GM19023 (cell line): ENCODE measurements around the gene IGFBPL1.

Source experiments
- ATAC-seq: cut with Tn5 transposase; IDR thresholded peaks from one replicate; pipeline ENCODE4 v1.9.1; 2021; ENCODE audit warnings: mild to moderate bottlenecking, moderate library complexity; ENCODE audit not compliant: unreplicated experiment

IGFBPL1 gene

DNA sequence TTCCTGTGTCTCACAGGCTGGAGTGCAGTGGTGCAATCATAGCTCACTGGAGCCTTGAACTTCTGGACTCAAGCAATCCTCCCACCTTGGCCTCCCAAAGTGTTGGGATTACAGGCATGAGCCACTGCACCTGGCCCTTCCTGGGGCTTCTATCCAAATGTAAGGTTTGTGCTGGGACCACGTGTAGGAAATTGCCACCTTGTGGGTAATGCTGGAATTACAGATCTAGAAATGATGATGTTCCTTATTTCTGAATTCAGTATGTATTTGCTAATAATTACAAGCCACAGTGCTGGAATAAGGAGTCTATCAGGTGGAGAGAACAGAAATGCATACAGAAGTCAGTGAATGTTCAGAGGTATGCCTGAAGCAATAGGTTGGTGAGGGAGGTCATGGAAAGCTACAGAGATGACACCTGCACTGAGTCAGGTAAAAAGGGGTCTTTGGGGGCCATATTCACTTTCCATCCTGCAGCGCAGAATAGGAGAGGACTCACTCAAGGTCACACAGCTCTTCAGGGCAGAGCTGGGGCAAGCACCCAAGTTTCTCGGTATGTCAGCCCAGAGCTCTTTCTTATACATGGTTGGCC, 8.8 kb upstream of the IGFBPL1 start:
- ATAC-seq = no peak

DNA sequence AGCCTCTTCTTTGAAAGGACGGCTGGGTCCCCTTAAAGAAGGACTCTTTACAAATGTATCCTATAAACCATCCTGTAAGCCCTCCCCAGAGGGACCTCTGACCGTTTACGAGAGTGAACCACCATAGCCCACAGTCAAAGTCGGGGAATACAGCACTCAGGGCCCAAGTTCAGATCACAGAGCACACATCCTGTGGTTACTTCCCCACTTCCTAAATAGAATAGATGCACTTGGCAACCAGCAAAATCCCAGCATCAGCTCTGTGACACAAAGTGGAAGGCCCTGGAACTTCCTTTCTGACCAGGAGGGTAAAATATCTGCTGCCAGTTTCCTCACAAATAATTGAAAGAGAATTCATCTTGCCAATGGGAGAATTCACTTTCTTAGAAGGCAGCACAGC, 6.9 kb upstream of the IGFBPL1 start:
- ATAC-seq = no peak

DNA sequence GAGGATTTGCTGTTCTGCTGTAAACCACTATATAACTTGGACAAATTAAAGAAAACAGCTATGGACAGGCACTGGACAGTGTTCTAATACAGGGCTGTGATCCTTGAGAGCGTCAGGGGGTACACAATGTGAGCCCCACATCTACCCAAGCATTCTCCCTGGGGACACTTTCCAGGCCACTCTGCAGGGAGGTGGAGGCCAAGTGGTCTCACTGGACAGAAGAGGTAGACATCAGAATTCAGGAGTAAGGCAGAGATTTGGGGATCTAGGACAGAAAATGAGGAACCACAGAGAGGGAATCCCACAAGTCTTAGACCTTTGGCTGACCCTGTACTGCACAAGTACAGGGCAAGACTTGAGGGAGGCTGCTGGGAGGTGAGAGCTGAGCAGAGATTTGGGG, 3.8 kb upstream of the IGFBPL1 start:
- no peak for ATAC-seq

DNA sequence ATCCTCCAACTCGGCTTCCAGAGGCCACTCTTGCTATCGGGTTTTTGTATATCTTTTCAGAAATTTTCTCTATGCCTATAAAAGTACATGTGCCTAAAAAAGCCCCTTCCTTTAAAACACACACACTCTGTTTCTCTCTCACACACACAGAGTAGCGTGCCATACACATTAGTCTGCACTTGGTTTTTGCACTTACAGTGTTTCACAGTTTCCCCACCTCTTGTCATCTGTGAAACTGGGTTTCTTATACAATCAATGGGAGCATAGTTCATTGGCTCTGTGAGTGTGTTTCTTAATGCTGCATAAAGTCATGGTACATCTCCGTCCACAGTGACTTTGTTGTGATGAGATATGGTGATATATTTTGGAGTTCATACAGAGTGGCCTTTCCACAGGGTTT, 664 bp upstream of the IGFBPL1 start:
- no peak for ATAC-seq

DNA sequence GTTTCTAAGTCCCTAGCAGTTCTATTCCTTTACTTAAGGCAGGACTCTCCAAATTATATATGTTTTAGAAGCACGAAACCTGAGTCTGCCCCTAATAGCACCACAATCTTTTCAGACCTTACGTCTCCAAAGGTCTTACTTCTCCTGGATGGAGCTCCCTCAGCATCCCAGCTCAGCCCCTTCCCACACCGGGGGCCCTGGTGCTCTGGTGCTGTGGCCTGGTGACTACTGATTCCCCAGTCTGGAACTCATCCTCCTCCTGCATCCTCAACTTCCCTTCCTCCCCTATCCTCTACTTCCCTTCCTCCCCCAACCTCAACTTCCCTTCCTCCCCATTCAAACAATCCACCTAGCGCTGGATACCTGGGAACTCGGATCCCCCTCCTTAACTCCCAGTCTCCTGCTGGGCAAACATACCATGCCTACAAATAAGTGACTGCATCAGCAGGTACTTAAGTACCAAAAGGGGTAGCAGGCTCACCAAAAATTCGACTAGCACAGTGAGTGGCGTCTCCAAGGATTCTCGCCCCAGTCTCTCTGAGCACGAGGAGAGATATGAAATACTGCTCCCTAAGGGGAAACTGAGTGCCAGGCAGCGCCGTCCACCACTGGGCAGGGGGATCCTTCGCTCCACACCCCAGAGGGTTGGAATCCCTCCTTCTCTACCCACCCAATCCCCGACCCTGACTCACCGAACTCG, 831 bp downstream of the IGFBPL1 start:
- no peak for ATAC-seq

DNA sequence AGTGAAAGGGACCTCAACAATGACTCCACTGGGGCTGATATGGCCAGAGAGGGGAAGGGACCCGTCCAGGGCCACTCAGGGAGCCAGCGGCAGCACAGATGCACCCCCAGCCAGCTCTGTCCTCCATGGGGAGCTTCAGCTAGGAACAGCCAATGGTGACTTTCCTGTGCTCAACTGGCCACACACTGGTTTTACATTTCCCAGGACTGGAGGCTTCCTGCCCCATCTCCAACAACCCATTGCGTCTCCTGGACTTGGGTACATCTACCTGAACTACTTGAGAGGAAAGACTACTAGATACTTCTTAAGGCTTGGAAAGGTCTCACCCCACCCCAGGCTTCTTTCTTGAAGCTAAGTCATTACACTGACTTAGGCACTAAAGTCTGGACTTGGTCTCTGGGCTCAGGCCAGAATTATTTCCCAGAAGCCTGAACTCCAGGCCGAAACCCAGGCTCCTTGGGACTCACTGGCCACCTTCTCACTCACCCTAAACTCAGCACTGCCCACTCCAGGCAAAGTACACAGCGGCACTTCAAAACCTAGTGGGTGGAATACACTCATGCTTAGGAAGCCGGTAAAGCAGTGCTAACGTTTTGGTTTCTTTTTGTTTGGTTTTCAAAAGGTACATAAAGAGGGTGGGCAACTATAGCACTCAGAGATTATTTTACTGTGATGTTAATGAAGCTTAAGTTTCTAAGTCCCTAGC, 1.5 kb downstream of the IGFBPL1 start:
- ATAC-seq = no peak

DNA sequence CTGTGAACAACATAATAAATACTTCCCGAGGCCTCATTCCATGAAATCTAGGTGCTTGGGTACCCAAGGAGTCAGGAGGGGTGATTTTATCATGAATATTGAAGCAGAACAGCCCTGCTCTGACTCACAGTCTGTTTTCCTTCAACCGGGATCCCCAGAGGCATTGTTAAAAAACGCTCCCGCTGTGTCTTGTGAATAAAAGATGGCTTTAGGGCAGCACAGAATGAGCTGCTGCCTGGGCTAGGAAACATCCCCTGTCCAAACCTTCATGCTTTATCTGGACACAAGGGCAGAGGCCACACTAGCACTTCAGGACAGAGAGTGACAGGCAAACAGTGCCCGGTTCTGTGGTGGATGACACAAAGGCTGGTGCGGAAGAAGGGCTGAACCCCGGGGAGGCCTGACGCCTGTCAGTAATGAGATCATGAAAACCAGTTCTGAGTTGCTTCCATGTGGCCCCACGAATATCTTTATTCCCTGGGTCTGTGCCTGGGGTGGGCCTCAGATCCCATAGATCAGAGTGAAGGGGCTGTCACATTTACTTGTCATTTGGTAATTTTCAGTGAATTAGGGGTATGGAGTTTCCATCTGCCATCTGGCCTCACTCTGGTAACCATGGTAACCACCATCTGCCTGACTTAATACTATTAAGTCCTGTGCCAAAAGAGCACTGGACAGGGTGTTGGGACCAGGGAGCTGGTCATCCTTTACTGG, 2.6 kb downstream of the IGFBPL1 start:
- no peak for ATAC-seq

DNA sequence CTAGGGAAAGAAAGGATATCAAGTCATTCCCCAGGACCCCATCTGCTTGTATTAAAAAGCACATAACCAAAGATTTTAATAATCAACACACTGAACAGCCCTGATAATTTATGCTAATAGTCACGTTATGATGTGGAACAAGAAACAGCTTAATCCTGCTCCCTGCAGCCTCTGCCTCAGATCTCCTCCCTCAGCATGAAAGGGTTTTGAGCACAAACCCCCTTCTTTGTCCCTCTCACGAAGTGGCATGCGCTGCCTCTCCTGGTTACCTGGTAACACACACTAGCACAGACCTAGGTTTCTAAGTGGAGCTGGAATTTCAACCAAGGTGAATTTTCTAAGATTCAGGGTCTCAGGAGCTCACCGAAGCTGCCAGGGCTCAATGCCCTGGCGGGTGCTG, 5.1 kb downstream of the IGFBPL1 start:
- no peak for ATAC-seq

DNA sequence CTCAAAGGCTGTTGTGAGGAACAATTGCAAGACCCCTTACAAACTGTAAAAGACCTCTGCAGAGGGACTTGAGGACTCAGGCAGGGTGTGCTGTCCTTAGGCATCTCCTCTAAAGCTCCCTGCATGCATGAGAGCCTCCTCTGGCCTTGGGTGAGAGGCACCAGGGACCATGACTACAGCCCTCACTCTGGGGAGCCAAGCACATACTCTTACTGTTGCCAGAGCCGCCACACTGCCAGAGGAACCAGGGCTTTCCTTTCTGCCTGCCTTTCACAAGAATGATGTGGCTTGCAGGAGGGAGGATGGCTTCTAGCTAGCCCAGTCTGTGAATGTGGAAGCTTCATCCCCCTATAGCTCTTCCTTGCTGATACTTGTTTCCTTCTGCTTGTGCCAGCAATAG, 5.9 kb downstream of the IGFBPL1 start:
- no peak for ATAC-seq

DNA sequence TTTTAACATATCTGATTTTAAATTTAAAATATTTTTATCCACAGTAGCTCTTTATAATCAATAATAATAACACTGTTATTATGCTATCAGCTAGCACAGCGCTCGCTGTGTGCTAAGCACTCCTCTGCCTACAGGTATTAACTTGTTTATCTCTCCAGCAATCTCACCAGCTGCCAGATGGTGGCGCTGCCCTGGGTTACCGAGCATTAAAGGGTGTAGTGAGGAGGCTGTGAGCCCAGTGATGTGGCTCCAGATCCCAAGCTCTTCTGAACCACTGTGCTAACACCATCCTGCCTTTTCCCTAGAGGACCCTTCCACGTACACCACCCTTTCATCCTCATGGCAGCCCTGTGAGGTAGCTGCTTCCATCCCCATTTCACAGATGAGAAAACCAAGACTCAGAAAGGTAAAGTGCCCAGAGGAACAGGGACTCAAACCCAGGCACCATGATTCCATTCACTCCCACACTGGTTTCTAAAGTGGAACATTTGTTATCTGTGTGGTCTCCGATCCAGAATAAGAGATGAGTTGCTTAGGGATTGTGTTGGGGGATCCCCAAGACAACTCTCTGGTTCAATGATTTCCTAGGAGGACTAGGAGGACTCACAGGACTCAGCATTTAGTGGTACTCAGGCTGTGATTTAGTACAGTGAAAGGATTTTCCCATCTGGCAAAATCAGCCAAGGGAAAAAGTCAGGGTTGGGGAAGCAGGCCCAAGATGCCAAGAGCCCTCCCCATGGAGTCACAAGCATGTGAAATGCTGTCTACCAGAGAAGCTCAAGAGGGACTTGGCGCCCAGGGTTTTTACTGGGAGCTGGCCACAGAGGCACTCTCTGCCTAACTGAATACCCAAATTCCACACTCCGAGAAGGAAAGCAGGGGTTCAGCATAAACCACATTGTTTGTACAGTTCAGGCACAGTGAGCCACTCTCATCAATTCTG, 7.0 kb downstream of the IGFBPL1 start:
- ATAC-seq = no peak

DNA sequence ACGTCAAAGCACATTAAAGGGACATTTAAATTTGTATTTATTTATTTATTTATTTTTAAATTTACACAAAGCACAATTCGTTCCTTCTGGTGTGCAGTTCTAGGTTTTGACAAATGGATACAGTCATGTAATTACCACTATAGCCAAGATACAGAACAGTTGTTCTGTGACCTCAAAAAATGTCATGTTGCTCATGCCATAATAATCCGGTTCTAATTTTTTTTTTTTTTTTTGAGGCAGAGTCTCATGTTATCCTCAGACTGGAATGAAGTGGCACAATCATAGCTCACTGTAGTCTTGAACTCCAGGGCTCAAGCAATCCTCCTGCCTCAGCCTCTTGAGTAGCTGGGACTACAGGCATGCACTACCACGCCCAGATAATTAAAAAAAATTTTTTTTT, 7.8 kb downstream of the IGFBPL1 start:
- ATAC-seq = no peak

DNA sequence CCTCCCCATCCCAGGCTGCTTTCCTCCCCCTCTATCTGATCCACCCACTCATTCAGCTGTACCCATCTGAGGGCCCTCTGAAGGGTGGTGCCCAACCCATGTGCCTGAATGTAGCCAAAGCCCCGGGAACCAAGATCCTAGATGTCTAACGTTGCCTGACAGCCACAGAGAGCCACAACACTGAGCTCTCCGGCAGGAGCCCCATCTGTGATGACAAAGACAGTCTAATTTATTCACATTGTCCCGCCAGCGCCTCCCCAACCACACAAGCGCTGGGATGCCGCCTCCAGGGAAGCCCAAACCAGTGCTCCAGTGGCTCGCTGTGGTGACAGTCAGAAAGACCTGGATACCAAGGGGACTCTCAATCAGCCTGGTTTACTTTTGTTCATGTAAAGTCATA, 8.4 kb downstream of the IGFBPL1 start:
- no peak for ATAC-seq

DNA sequence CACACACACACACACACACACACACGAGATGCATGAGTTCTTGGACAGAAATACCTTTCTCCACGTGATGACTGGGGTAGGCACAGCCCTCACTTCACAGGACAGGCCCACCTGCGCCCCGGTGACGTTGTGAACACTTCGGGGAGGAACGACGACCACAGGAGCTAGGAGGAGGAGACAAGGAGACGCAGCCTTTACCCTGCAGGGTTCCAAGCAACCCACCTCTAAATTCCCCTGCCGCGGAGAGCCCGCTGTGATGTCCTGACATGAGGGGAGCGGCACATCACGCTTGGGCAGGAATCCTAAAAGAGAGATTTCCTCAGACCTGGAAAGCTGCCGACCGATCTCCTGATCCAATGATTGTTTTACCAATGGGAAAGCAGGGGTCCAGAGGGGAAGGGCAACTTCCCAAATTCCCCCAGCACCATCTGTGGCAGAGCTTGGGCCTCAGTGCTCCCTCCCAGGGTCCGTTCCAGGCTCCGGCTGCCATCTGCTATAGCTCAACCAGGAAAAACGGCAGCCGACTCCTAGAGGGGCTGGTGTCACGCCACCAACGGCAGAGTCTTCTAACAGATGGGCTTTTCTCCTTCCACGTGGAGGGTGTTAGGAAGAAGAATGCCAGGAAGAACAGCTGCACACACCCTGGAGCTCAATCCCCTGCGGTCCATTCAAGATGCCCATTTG, 10.1 kb downstream of the IGFBPL1 start:
- ATAC-seq = no peak

DNA sequence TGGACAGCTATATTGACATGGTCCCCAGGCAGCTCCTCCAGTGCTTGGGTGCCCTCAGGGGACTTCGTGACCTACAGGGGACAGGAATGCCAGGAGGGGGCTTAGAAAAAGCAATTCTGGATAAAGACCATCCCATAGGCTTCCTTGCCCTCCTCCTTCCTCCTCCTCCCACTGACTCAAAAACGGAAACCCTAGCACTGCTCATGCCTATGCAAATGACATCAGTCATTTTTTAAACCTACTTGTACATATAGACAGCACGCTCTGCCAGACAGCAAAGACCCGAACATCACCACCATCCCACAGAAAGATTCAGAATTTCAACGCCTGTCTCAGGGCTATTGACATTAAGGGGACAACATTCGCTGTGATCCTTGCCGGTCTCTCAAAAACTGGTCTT, 11.0 kb downstream of the IGFBPL1 start:
- ATAC-seq = peak; percentile 46

DNA sequence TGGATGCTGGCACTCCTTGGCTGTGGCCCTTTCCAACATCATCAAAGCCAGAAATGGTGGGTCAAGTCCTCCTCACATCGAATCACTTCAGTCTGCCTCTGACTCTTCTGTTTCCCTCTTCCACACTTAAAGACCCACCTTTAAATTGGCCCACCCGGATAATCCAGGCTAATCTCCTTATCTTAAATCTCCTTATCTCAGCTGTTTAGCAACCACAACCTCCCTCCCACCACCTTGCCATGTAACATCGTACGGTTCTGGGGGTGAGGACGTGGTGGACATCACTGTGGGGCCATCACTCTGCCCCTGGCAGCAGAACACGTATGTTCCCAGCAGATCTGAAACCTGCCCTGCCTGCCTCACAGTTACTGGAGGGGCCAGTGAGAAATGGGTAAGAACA, 11.5 kb downstream of the IGFBPL1 start:
- ATAC-seq = no peak

DNA sequence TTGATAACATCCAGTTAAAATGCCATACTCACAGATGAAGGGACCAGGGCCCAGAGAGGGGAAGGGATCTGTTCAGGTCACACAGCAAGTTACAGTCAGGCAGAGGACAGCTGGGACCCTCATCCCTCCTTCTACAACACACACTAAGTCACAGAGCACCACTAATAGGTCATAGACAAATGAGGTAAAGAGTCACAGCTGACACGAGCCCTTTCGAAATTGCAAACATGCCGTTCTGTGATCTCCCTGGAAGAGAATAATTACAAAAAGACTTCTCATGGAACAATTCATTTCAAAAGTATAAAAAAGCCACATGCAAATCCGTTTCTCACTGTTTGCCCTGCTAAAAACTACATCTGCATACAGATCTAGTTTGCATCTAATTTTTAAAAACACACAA, 15.5 kb downstream of the IGFBPL1 start:
- ATAC-seq = peak; percentile 61

DNA sequence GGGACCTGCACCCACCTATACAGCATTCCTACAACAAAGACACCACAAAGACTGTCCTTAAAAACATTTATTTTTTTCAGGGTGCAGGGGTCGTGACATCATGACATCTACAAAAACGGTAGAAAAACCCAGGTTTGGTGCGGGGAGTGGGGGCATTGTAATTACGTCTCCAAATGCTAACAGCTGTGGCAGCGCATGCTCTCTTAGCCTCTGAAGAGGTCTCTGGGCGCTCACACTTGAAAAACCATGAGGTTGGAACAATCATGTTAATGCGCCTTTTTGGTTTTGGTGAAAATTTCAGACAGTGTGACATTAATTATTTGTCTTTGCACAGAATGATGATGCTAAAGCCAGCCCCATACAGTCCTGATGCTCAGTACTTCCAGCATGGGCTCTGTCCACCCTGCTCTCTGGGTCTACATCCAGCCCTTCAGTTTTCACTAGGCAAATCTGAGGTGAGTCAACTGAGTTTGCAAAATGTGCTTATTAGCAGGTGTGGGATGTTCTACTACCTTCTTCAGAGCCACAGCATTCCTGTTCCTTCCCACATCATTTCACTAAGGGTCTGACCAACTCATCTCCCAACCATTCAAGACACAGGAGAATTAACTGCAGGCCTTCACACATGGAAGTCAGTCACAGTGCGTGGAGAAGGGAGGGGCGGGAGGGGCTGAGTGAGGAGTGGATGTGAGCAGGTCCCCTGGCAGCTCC, 17.6 kb downstream of the IGFBPL1 start:
- ATAC-seq = no peak

DNA sequence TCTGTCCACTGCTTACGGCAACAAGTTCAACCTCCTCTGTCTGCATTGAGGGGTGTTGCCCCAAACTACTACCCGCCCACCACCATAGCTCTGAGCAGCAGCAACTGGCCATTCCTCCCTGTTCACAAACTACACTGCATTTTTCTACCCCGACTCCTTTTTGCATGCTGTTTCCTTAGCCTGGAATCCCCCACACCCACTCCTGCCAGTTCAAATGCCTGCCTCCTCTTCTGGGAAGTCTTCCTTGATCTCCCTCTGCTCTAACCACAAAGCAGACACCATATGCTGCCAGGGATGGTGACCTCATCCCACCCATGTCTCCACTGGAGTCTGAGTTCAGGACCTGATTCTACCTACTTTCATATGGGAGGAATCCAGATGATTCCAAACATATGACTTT, 18.5 kb downstream of the IGFBPL1 start:
- ATAC-seq = no peak

DNA sequence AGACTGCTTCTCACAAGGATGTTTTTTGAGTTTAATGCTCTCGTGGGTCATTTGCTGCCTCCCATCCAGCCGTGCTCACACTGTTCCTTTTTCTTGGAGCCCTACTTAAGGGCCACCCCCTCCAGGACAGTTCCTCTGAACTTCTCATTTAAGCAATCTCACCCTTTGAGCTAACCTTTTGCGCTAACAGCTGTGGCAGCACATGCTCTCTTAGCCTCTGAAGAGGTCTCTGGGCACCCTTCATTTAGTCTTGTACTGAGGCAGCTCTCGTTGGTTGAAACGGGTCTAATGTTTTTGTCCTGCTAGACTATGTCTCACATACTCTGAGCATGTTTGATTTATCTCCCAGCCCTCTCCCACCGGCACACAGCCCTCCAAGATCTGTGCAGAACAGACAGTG, 19.9 kb downstream of the IGFBPL1 start:
- no peak for ATAC-seq
